Caco-2 (cell line): Measurements from ENCODE around the gene SORBS1. TPM values are rescaled to one million over a fixed set of nuclear protein-coding genes. Genes with fewer than 3 reads are reported as not detected.

Experiments used
- BruUV-seq: library from RNA; stranded (reverse); fragments of 400-500 nt; replicated peaks from 2 replicates; lab custom pipeline; 2021; lab: Mats Ljungman, UMichigan
- CTCF ChIA-PET: fragments of 300-600 bp; sonication (Branson Sonifier 250); formaldehyde crosslinking; loops from one replicate; lab custom pipeline; 2022; ENCODE audit warnings: antibody characterized with exemption; lab: Charles Lee
- POLR2A ChIA-PET: fragments of 300-600 bp; sonication (Branson Sonifier 250); formaldehyde crosslinking; loops from one replicate; lab custom pipeline; 2022; ENCODE audit warnings: antibody characterized with exemption; lab: Charles Lee
- DNase-seq, 2 experiments: peaks; one replicate each; pipeline versions ENCODE4 v3.0.0 to v3.0.0-alpha.2; 2020 to 2022
- H3K27me3 ChIP-seq: replicated peaks from 2 replicates; pipeline ENCODE4 v1.6.0; 2011; ENCODE audit warnings: low read length; ENCODE audit not compliant: control insufficient read depth, insufficient read depth
- H3K36me3 ChIP-seq: 2 replicates; pipeline ENCODE4 v1.5.1; 2011; ENCODE audit warnings: low read length; ENCODE audit not compliant: control insufficient read depth, insufficient read depth
- H3K4me1 ChIP-seq: fragments of 250-450 bp; sonication (Bioruptor Pico); 2 replicates; pipeline ENCODE4 v1.5.1; 2020; ENCODE audit warnings: mild to moderate bottlenecking
- H3K4me3 ChIP-seq: 2 replicates; pipeline ENCODE4 v1.5.1; 2011; ENCODE audit warnings: low read depth, mild to moderate bottlenecking, control low read depth, low read length
- H3K9me3 ChIP-seq: fragments of 250-450 bp; sonication (Bioruptor Pico); 2 replicates; pipeline ENCODE4 v1.5.1; 2020; ENCODE audit warnings: mild to moderate bottlenecking, moderate library complexity
- H3K27ac Mint-ChIP-seq: one replicate; pipeline ENCODE4 v1.8.0; 2022; ENCODE audit warnings: mixed read lengths; ENCODE audit not compliant: unreplicated experiment
- H3K27me3 Mint-ChIP-seq: one replicate; pipeline ENCODE4 v1.8.0; 2022; ENCODE audit warnings: mixed read lengths; ENCODE audit not compliant: insufficient read depth, unreplicated experiment
- H3K36me3 Mint-ChIP-seq: one replicate; pipeline ENCODE4 v1.8.0; 2022; ENCODE audit warnings: mild to moderate bottlenecking, mixed read lengths; ENCODE audit not compliant: insufficient read depth, unreplicated experiment
- H3K4me1 Mint-ChIP-seq: one replicate; pipeline ENCODE4 v1.8.0; 2022; ENCODE audit warnings: low read depth, mixed read lengths; ENCODE audit not compliant: unreplicated experiment
- H3K4me3 Mint-ChIP-seq: one replicate; pipeline ENCODE4 v1.8.0; 2022; ENCODE audit warnings: mild to moderate bottlenecking, moderate library complexity, mixed read lengths; ENCODE audit not compliant: unreplicated experiment
- H3K9me3 Mint-ChIP-seq: one replicate; pipeline ENCODE4 v1.8.0; 2022; ENCODE audit warnings: mixed read lengths; ENCODE audit not compliant: unreplicated experiment
- CTCF ChIP-seq, 2 experiments: fragments of 200-600 bp in 1 of 2; IDR thresholded peaks; 1 replicate in 1 of 2; 2 replicates in 1 of 2; pipeline versions ENCODE4 v1.5.1 to v1.8.0; 2011 to 2022; ENCODE audit warnings: antibody characterized with exemption in 1 of 2, control low read depth in 1 of 2, inconsistent platforms in 1 of 2, low read depth in 1 of 2, low read length in 1 of 2, mild to moderate bottlenecking in 1 of 2, moderate library complexity in 1 of 2; ENCODE audit not compliant: insufficient read depth in 1 of 2, severe bottlenecking in 1 of 2, unreplicated experiment in 1 of 2
- intact Hi-C: fragments of 100-400 bp; cut with micrococcal nuclease; formaldehyde crosslinking; loops from one replicate; pipeline ENCODE4 v1.10.0; 2022; ENCODE audit not compliant: unreplicated experiment
- total RNA-seq: library from RNA; stranded (reverse); gene quantifications from 2 replicates; pipeline ENCODE4 v1.2.3, GENCODE V29; 2022

SORBS1 gene
- total RNA-seq, 1 experiment from 2014 or later = 39.3 TPM

DNA sequence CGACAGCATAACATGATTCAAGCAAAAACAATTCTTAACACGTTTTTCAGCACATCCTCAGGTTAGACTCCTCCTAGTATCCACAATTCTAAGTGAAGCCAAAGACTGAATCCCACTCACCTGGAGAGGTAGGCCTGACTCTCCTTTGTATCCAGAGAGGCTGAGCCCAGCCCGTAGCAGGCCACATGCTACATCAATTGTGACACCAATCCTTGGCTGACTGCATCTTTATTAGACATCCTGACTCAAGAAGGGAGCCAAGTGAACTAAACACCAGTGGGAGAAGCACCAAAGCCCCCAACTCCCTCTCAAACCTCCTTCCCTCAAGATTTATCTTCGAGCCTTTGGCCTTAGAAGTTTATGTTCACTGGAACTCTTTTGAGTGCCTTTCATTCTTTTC lies 144.9 kb downstream of the SORBS1 start:
- POLR2A ChIA-PET = no interaction called here
- intact Hi-C loops = no loop called here
- no peaks in the 10 kb centered on the region for H3K4me1 ChIP-seq
- no peak for DNase-seq
- H3K27me3 ChIP-seq = no peaks in the 10 kb centered on the region
- no peaks in the 10 kb centered on the region for H3K27me3 Mint-ChIP-seq
- no TSS peak for BruUV-seq
- no peaks in the 10 kb centered on the region; the same call in 1 of the 2 replicates for H3K36me3 ChIP-seq
- no peaks in the 10 kb centered on the region for H3K9me3 Mint-ChIP-seq
- H3K4me3 ChIP-seq = no peak overlapping the region
- H3K36me3 Mint-ChIP-seq = peaks cover 7% of the 10 kb centered on the region
- H3K27ac Mint-ChIP-seq = no peak overlapping the region
- no peaks in the 10 kb centered on the region for H3K9me3 ChIP-seq
- no peak for TF ChIP-seq CTCF (IDR thresholded peaks at IDR 0.05; ENCODE audit: insufficient read depth in 1 of 2, low read depth in 1 of 2, low read length in 1 of 2, severe bottlenecking in 1 of 2, unreplicated experiment in 1 of 2)
- H3K4me1 Mint-ChIP-seq = no peaks in the 10 kb centered on the region
- no peak overlapping the region for H3K4me3 Mint-ChIP-seq
- CTCF ChIA-PET = interaction anchor here (1.0 kb wide), 1 partner anchor 42 kb away, joined by 3 read pairs; no protein-coding TSS in a partner anchor

DNA sequence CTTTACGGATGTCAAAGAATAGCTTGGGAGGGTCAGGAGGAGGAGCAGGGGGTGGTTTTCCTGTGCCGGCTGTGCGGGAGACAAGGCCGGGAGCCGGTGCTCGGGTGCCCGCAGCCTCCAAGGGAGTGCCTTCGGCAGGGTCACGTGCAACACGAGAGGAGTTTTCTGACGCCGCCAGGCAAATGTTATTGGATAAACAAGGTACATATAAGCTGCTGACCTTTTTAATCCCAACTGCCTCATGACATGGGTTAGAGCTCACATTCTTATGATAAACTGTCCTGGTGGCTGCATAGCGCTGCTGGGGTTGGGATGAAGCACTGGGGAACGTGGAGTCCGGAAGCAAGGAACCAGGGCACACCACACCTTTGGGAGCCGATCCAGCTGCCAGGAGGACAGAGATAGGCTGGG lies 145.5 kb downstream of the SORBS1 start:
- no peaks in the 10 kb centered on the region for H3K9me3 ChIP-seq
- no peak overlapping the region for H3K4me3 ChIP-seq
- H3K4me3 Mint-ChIP-seq = no peak overlapping the region
- ChIA-PET POLR2A (no interaction called here), CTCF (interaction anchor here (1.0 to 1.1 kb wide), 2 partner anchors 11 to 41 kb away, joined by 3 read pairs; no protein-coding TSS in a partner anchor)
- H3K27ac Mint-ChIP-seq = no peak overlapping the region
- H3K27me3 Mint-ChIP-seq = no peaks in the 10 kb centered on the region
- no peaks in the 10 kb centered on the region for H3K27me3 ChIP-seq
- peaks cover 7% of the 10 kb centered on the region for H3K36me3 Mint-ChIP-seq
- H3K4me1 ChIP-seq = no peaks in the 10 kb centered on the region
- no peaks in the 10 kb centered on the region for H3K9me3 Mint-ChIP-seq
- no peak for TF ChIP-seq CTCF (IDR thresholded peaks at IDR 0.05; ENCODE audit: insufficient read depth in 1 of 2, low read depth in 1 of 2, low read length in 1 of 2, severe bottlenecking in 1 of 2, unreplicated experiment in 1 of 2)
- no peaks in the 10 kb centered on the region; the same call in 1 of the 2 replicates for H3K36me3 ChIP-seq
- no TSS peak for BruUV-seq
- DNase-seq = no peak
- intact Hi-C loops = no loop called here
- no peaks in the 10 kb centered on the region for H3K4me1 Mint-ChIP-seq

DNA sequence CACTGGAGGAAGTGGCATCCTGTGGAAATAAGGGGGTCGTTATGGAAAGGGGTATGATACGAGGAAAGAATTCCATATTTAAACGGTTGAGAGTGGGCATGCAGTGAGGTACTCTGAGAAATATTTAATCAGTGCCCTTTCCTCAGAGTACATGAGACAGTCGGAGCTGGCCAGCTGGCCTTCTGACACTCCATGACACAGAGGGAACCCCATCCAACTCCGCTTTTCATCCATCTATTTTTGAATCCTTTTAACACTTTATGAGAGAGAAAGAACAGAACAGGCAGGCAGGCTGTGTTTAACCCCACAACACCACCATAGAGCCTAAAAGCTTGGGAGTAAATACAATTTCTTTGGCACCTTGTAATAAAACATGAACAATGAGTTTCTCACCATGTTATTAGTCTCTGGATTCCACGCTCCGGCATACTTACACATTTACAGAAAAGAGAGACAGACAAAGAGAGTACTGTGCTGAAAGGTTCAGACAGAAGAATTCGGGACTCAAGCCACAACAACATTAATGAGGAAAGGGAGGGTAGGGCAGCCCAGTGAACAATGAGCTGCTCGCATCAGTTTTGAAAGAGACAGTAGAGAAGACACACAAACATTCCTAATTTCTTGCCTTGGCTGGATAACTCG lies 146.2 kb downstream of the SORBS1 start:
- H3K4me1 ChIP-seq = no peaks in the 10 kb centered on the region

More for the DNA sequence above, 146.2 kb downstream of the SORBS1 start:
- ChIA-PET CTCF (interaction anchor here (1.0 to 1.1 kb wide), 2 partner anchors 11 to 40 kb away, joined by 3 read pairs; no protein-coding TSS in a partner anchor), POLR2A (no interaction called here)
- BruUV-seq = no TSS peak
- Histone ChIP-seq H3K4me3 (no peak overlapping the region), H3K27me3 (no peaks in the 10 kb centered on the region), H3K36me3 (peaks cover 1% of the 10 kb centered on the region), H3K9me3 (no peaks in the 10 kb centered on the region)
- Mint-ChIP-seq H3K36me3 (peaks cover 7% of the 10 kb centered on the region), H3K27me3 (no peaks in the 10 kb centered on the region), H3K9me3 (no peaks in the 10 kb centered on the region), H3K27ac (no peak overlapping the region), H3K4me1 (no peaks in the 10 kb centered on the region), H3K4me3 (no peak overlapping the region)
- no peak for DNase-seq
- intact Hi-C loops = no loop called here
- no peak for TF ChIP-seq CTCF (IDR thresholded peaks at IDR 0.05; ENCODE audit: insufficient read depth in 1 of 2, low read depth in 1 of 2, low read length in 1 of 2, severe bottlenecking in 1 of 2, unreplicated experiment in 1 of 2)
